ENCODE results near the gene C12orf42.
"Not testable (repeated sequence)": the region's sequence is repeated elsewhere in the genome, so short reads cannot be mapped to it uniquely, and the experiment has no call there.

The C12orf42 gene

GRCh38 chr12:103431950-103432349 is 63.8 kb downstream of the C12orf42 start:
- no peaks in the 10 kb centered on the region for H4K20me1 ChIP-seq (ENCODE audit: insufficient read depth, low read length)
- no peaks in the 10 kb centered on the region for H3K9me3 ChIP-seq (ENCODE audit: low read length)
- TF ChIP-seq EZH2 (IDR thresholded peaks at IDR 0.05; ENCODE audit: borderline replicate concordance, low read length) (no peak), CTCF (IDR thresholded peaks at IDR 0.05; ENCODE audit: low read length) (no peak)
- no peak overlapping the region for H3K9ac ChIP-seq (ENCODE audit: low read length)
- no peaks in the 10 kb centered on the region for H3K9me2 ChIP-seq (ENCODE audit: low read depth, low read length)
- H3K27ac ChIP-seq (ENCODE audit: low read depth, low read length, poor library complexity, severe bottlenecking): no peak overlapping the region
- no peak overlapping the region for H3K4me3 ChIP-seq (ENCODE audit: low read depth, low read length, poor library complexity, severe bottlenecking)
- no peaks in the 10 kb centered on the region for H3F3A ChIP-seq (ENCODE audit: insufficient read depth, low read length)
- no peak overlapping the region for H3K4me2 ChIP-seq (ENCODE audit: low read length)
- H2AFZ ChIP-seq (ENCODE audit: low read length): no peak overlapping the region
- H3K27me3 ChIP-seq (ENCODE audit: insufficient read depth, low read length): no peaks in the 10 kb centered on the region
- no peaks in the 10 kb centered on the region for H3K4me1 ChIP-seq (ENCODE audit: insufficient read depth, low read length, severe bottlenecking)
- H3K36me3 ChIP-seq (ENCODE audit: insufficient read depth, low read length): no peaks in the 10 kb centered on the region
- no peaks in the 10 kb centered on the region for H3K79me2 ChIP-seq (ENCODE audit: insufficient read depth, low read length)

GRCh38 chr12:103431387-103431786 is 64.4 kb downstream of the C12orf42 start:
- Histone ChIP-seq H3K36me3 (ENCODE audit: insufficient read depth, low read length) (no peaks in the 10 kb centered on the region), H3K27ac (ENCODE audit: low read depth, low read length, poor library complexity, severe bottlenecking) (no peak overlapping the region), H3K4me2 (ENCODE audit: low read length) (no peak overlapping the region), H3K79me2 (ENCODE audit: insufficient read depth, low read length) (no peaks in the 10 kb centered on the region), H2AFZ (ENCODE audit: low read length) (no peak overlapping the region), H3K9me3 (ENCODE audit: low read length) (no peaks in the 10 kb centered on the region), H3K4me1 (ENCODE audit: insufficient read depth, low read length, severe bottlenecking) (no peaks in the 10 kb centered on the region), H3K4me3 (ENCODE audit: low read depth, low read length, poor library complexity, severe bottlenecking) (no peak overlapping the region), H3K9me2 (ENCODE audit: low read depth, low read length) (no peaks in the 10 kb centered on the region), H3K9ac (ENCODE audit: low read length) (no peak overlapping the region), H4K20me1 (ENCODE audit: insufficient read depth, low read length) (no peaks in the 10 kb centered on the region), H3F3A (ENCODE audit: insufficient read depth, low read length) (no peaks in the 10 kb centered on the region), H3K27me3 (ENCODE audit: insufficient read depth, low read length) (no peaks in the 10 kb centered on the region)
- TF ChIP-seq CTCF (IDR thresholded peaks at IDR 0.05; ENCODE audit: low read length) (no peak), EZH2 (IDR thresholded peaks at IDR 0.05; ENCODE audit: borderline replicate concordance, low read length) (no peak)

- H3K27me3 ChIP-seq (ENCODE audit: insufficient read depth, low read length); H3K9me3 ChIP-seq (ENCODE audit: low read length); H3K4me2 ChIP-seq (ENCODE audit: low read length); H2AFZ ChIP-seq (ENCODE audit: low read length); H3K27ac ChIP-seq (ENCODE audit: low read depth, low read length, poor library complexity, severe bottlenecking); H3K9ac ChIP-seq (ENCODE audit: low read length); H3K36me3 ChIP-seq (ENCODE audit: insufficient read depth, low read length); H3K9me2 ChIP-seq (ENCODE audit: low read depth, low read length); H3F3A ChIP-seq (ENCODE audit: insufficient read depth, low read length); H4K20me1 ChIP-seq (ENCODE audit: insufficient read depth, low read length); H3K4me1 ChIP-seq (ENCODE audit: insufficient read depth, low read length, severe bottlenecking); H3K4me3 ChIP-seq (ENCODE audit: low read depth, low read length, poor library complexity, severe bottlenecking); H3K79me2 ChIP-seq (ENCODE audit: insufficient read depth, low read length): not testable (repeated sequence)
These were observed 70.1 kb downstream of the C12orf42 start for GRCh38 chr12:103425674-103426073.

- H3K4me3 ChIP-seq (ENCODE audit: low read depth, low read length, poor library complexity, severe bottlenecking); H3F3A ChIP-seq (ENCODE audit: insufficient read depth, low read length); H3K4me1 ChIP-seq (ENCODE audit: insufficient read depth, low read length, severe bottlenecking); H3K4me2 ChIP-seq (ENCODE audit: low read length); H2AFZ ChIP-seq (ENCODE audit: low read length); H3K9me3 ChIP-seq (ENCODE audit: low read length); H3K9me2 ChIP-seq (ENCODE audit: low read depth, low read length); H3K27me3 ChIP-seq (ENCODE audit: insufficient read depth, low read length); H3K9ac ChIP-seq (ENCODE audit: low read length); H3K36me3 ChIP-seq (ENCODE audit: insufficient read depth, low read length); H3K27ac ChIP-seq (ENCODE audit: low read depth, low read length, poor library complexity, severe bottlenecking); H4K20me1 ChIP-seq (ENCODE audit: insufficient read depth, low read length); H3K79me2 ChIP-seq (ENCODE audit: insufficient read depth, low read length): not testable (repeated sequence)
These were observed 70.8 kb downstream of the C12orf42 start for GRCh38 chr12:103424849-103425586.
